ENCODE measurements around the gene TPH1.

DNA sequence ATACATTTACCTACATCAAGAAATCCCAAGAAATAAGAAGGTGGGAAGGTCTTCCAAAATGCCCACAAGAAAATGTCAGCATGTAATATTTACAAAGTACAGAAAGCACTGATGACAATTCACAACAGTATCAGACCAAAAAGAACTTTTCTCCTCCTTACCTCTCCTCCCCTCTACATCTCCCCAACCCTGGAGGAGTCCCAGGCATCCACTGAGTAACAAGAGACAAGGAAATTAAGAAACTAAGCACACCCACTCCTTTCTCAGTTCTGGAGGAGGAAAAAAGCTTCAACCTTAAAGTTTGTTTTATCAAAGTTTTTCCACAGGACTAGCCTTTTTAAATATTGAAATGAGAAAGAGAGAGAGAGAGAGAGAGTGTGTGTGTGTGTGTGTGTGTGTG, 31.2 kb downstream of the TPH1 start:
- TF ChIP-seq, protein P1, sequence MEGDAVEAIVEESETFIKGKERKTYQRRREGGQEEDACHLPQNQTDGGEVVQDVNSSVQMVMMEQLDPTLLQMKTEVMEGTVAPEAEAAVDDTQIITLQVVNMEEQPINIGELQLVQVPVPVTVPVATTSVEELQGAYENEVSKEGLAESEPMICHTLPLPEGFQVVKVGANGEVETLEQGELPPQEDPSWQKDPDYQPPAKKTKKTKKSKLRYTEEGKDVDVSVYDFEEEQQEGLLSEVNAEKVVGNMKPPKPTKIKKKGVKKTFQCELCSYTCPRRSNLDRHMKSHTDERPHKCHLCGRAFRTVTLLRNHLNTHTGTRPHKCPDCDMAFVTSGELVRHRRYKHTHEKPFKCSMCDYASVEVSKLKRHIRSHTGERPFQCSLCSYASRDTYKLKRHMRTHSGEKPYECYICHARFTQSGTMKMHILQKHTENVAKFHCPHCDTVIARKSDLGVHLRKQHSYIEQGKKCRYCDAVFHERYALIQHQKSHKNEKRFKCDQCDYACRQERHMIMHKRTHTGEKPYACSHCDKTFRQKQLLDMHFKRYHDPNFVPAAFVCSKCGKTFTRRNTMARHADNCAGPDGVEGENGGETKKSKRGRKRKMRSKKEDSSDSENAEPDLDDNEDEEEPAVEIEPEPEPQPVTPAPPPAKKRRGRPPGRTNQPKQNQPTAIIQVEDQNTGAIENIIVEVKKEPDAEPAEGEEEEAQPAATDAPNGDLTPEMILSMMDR (IDR thresholded peaks at IDR 0.05; ENCODE audit: low read depth, low read length), result no peak
- no peak for TF ChIP-seq EZH2phosphoT487 (IDR thresholded peaks at IDR 0.05; ENCODE audit: low read depth)

Data from OCI-LY3 (cell line).